Measurements from ENCODE around the gene TBX5.

Gene TBX5

DNA sequence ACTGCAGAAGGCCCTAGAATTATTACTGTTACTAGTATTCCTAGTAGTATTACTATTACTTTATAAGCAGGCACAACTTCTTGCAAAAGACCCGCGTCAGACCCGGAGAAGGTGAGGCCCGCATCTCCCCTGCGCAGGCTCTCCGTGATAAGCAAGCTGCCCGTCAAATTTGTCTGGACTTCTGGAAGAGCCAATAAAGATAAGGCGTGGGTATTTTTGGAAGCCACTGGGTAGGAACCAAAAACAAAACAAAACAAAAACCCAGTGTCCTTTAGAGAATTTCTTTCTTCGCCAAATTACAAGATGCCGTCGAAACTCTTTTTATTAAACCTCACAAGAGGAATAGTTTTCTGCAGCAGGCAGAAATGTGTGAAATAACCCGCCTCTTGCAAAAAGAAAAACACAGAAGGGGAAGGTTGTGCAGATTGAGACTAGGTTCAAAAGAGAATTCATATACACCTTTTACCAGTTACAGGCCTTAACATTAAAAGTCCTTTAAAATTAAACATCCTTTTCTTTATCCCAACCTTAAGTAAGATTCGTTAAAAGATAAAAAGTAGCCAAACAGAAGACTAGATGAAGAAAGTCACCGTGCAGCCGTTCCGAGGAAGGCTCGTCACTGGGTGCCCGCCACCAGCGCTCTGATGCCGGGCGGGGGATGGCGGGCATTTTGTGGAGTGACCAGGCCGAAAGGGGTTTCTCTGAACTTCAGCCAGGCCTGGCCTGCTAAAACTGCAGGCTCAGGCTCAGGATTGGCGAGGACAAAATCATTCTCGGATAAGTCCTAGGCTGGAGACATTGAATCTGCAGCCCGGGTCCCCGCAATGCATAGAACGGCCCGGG is 1.6 kb downstream of the TBX5 start:
- no peak for DNase-seq

DNA sequence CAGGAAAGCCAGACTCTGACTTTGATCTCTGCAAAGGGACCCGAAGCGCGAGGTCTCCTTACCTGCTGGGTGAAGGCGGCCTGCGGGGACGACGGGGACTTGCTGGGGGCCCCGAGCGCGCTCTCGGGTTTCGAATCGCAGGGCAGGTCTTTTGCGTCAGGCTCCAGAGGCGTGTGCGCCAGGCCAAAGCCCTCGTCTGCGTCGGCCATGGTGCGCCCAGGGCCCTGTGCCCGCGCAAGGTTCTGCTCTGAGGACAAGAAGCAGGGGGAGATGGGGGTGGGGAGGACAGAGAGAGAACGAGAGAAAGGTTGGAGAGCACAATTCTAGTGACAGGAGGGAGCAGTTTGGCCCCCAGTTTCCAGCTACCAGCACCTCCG is 2.3 kb downstream of the TBX5 start:
- DNase-seq, result no peak

DNA sequence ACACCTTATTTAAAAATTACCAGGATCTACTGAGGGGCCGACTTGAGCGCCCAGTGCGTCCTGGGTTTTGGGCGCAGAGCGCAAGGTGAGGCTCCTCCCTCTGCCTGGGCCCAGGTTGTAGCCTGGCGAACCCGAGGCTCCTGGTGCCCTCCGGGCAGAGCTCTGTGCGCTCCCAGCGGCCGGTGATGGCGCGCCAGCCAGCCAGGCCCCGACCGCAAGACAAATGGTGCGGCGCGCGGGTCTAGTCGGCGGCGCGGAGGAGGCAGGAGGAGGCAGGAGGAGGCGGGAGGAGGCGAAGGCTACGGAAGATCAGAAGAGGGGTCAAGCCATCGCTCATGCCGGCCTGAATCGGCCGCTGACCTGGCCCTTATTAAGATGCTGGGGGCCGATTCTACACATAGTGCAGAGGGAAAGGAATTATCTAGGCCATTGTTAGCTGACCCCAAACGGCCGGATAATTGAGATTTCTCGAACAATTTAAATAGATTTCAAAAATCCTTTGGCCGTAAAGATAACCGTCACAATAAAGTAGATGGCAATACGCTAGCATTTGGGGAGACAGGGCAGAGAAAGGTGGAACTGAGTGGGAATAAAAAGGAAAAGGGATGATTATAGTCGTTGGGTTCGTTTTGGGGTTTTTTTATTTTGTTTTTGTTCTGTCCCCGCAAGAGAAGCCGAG is 2.8 kb downstream of the TBX5 start:
- no peak for DNase-seq

DNA sequence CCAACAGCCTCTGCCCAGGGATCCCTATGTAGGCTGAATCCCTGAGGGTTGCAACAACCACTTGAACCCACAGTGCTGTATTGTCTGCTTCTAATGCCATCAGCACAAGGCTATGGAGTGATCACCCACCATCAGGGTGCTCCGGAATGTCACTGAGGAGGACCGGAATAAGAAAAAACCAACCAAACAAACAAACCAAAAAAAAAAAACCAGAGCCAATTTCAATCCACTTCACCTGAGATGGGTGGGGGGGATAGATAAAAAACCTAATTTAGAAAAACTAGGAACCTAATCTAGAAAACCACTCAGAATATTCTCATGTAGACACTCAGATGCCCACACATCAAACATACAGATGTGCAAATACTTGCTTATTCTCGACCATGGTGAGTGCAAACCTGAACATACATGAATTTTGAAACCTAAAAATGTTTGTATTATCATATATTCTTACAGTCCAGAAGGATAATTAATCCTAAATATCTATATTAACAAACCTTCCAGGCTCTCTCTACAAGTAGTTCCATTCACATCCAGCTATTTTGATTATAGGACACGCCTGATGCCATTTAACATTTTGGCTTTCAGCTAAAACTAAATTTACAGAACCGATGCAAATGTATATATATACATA is 3.7 kb downstream of the TBX5 start:
- DNase-seq, result no peak

DNA sequence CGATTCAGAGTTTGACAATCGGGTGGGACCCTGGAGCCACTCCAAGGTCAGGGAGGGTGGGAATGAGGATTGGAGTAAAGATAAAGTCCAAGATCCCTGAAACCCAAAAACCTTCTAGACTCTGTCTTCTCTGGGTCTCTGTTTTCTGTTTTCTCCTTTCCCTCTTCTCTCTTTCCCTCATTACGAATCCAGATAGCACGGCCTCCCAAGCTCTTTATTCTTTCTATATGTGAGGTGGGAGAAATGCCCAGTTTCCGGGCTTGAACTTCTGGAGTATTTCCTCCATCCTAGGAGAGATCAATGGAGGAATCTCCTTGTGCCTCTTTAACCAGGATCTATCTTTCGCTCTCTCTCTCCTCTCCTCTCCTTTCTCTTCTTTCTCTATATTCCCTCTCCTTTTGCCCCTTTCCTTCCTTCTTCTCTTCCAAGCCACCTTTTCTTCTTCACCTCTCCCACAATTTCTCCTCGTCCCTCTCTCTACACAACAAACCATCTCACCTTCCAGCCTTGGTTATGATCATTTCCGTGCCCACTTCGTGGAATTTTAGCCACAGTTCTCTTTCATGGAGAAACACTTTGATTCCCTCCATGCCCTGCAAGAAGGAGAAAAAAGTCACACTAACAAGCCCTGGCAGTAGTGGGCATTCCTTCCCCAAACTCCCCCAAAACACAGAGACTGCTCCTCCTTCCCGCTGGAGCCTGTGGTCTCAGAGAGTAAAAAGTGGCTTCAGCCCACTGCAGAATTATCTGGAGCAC is 4.4 kb downstream of the TBX5 start:
- no peak for DNase-seq

DNA sequence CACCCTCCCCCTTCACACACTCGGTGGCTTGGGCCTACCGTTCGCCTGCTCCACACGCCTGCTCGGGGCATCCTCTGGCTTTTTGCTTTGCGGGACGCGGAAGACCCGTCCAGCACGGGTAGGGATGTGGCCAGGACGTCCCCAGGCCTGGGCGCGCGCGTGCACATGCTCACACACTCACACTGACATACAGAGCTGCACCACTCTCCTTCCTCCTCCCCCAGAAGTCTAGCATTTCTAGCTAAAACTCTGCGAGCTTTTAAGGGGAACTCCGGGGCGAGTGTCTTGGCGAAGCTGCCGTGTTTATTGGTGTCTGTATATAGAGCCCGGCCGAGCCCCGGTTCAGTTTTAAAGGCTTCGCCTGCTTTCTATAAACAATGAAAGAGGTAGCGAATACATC is 5.0 kb downstream of the TBX5 start:
- DNase-seq, result no peak

DNA sequence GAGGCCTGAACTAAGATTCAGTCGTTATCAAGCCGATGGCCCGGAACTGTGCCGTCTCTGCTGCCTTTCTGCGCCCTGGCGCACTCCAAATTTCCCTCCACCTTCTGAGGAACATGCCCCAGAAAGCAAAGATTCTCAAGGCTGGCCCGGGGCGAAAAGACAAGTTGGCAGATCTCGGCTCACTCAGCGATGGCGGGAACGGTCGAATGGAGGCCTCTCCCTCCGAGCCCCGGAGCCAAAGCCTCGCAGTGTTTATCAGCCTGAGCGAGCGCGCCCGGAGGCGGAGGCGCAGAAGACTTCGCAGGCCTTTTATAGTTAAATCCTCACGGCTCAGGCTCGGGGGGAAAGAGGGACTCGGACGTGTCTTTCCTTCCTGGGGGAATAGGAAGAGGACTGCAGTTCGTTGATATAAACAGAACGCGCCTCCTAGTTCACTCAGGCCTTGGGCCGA is 5.6 kb downstream of the TBX5 start:
- DNase-seq, result no peak

DNA sequence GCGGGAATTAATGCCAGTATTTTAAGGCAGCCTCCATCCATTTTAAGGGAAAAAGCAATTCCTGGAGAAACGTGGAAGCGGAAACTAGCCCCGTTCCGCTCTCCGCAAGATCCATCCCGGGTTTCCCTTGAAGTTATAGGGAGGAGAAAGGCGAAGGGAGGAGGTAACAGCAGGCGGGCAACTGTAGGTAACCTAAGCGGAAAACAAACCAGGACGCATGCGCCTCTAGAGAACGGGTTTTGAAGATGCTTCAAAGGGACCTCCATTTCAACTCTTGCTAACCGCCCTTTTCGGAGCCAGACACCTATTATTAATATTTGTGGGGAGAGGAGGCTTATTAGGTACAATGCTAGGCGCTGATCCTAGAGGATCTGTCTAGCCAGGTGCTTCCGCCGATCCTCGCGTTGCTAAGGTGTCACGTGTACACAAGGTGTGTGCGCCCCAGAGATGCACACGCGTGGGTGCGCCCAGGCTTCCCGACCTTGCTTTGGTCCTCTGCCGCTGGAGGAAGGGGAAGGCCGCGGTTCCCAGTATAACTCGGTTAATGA is 6.2 kb downstream of the TBX5 start:
- DNase-seq, result no peak

DNA sequence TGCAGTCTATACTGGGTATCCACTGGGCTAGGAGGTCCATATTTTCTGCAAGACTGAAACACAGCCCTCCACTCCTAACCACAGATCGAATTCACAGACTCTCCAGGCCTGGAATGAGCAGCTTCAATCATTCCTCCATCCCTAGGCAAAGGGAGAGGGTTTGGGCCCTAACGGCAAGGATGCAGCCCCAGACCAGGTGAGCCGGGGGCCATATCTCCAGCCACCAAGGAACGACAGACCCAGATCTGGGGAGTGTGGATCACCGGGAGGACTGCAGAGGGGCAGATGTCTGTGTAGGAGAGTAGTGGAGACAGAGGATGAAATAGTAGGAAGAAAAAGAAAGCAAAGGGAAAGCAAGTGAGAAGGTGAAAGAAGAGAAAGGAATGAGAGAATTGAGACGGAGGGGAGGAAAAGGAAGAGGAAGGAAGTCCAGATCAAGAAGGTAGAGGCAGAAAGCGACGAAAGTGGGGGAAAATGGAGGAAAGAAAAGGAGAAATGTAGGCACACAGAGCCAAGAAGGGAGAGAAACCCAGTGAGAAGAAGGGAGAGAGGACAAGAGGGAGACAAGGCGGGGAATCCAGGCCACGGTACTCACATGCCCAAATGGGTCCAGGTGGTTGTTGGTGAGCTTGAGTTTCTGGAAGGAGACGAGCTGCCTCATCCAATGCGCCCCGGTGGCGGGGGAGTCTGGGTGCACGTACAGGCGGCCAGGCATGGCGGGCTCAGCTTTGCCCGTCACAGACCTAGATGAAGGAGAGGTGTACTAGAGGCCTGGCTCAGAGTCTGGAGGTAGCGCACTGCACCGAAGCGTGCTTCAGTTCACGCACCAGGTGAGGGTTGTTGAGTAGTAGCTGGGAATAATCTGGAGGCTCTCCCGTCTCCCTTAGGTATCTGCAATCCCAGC is 7.7 kb downstream of the TBX5 start:
- no peak for DNase-seq

DNA sequence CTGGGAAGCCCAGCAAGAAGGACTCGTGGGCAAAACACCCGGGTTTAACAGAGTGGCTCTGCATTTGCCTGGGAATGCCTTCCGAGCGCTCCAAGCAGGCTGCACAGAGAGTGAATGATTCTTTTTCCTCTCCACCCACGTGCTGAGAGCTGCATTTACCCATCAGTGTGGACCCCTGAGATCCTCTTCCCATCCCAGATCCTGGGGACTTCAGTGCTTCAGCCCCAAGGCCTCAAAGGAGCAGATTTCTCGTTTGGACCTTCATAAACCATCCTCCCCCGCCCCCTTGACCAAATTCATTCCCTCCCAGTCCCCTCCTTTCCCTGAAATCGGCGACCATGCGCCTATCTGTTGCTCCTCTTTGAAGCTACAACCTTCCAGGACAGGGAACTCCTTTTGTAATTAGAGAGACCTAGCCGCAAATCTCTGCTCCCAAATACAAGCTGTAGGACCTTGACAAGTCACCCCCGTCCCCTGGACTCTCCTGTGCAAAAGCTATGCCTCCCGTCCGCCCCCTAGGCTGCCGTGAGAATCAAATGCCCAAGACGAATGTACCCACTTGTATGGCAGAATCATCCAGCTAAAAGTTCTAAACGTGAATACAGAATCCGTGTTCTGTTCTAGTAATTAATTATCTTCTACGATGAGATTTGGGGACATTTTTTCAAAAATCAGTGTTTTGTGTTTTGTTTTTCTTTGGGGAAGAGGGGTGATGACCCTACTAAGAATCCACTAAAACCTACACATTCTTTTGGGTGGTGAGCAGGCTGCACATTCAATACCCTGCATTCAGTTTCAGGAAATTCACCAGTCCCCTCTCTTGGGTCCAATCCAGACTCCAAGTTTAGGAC is 8.8 kb downstream of the TBX5 start:
- no peak for DNase-seq

DNA sequence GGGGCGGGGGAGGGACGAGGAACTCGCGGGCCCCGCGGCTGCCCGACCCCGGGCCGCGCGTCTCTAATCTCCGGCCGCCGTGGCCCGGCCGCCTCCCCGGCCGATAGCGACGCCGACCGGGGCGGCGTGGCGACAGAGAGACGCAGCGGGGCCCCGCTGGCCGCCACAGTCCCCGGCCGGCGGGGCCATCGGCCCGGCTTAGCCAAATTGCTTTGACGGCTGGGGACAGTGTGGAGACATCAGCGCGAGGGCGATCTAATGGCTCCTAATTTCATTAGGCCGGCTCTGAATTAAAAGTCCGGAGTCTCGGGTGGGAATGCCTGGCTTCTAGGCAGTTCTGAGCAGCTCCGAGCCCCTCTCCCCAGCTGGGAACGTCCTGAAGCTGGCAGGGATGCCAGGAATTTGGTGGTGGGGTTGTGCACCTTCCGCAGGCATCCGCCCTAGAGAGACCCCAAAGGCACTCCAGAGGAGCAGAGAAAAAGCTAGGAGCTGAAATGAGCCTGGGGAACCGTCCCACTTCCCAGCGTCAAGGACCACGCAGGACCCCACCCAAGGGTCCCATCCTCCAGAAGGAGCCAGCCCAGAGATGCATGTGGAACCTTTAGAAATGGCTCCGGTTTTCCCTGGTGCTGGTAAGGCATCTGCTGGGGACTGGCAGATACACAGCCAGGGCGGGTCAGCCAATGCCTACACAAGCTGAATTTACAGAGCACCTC is 9.6 kb downstream of the TBX5 start:
- DNase-seq, result no peak

DNA sequence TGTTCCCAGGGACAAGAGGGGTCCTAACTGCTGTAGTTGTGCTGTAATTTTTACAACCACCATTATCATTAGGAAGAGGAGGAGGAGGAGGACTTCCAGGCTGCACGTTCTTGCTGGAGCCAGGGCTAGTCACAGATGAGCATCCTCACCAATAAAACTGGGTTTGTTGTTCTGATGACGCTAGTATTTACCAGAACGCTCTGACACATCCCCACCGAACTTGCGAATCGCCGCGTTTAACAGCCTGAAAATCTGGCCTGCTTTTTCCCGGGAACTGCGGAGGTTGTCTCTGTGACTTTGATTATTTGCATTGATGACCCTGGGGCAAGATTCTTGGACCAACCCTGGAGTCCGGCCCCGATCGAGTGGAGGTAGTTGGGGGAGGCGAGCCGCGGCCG is 10.2 kb downstream of the TBX5 start:
- no peak for DNase-seq

DNA sequence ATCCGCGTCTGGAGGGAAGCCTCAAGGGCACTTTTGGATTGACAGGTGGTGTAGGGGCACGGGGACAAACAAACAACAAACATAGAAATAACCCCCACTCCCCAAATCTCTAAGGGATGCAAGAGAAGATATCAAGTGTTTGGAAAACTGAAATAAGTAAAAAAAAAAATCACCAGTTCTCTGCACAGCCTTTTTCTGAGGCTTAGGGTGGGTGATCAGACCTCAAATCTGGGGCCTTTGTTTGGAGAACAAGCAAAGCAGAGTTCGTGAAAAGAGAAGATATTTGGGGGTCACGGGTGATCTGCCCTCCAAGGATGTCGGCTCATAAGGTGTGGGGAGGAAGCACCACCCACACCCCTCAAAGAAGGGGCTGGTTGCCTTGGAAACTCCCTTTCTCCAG is 10.7 kb downstream of the TBX5 start:
- no peak for DNase-seq

DNA sequence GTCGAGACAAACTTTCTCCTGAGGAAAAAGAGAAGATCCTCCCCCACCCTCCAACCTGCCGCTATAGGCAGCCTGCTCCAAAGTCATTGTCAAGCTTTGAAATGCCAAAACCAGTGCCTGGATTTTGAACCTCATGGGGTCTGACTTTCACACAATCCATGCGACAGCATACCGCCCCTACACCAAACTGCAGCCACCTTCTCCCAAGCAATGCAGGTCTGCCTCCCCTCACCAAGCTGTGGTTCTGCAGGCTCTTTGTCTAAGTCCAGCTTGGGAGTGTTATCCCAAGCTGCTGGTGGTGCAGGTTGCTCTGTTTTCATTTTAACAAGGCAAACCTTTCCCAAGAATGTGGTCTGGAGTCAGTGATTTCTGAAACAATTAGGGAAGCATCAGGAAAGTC is 12.4 kb downstream of the TBX5 start:
- DNase-seq, result no peak

DNA sequence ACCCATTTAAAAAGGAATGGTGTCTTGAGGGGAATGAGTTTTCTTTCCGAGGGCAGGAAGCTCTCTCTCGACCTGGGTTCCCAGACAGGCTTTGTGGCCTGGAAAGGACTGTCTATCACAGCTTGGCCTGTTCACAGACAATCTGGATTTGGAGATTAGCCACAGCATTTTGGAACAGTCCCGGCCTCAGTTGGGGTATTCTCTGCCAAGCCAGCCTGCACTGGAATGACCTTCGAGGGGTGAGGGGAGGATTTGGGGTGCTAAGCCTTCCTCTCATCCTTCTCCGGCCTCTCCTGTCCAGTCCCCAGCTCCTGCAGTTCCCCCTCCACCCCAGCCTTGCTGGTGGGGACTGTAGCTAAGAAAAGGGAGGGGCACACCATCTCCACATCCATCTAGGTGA is 13.0 kb downstream of the TBX5 start:
- no peak for DNase-seq

DNA sequence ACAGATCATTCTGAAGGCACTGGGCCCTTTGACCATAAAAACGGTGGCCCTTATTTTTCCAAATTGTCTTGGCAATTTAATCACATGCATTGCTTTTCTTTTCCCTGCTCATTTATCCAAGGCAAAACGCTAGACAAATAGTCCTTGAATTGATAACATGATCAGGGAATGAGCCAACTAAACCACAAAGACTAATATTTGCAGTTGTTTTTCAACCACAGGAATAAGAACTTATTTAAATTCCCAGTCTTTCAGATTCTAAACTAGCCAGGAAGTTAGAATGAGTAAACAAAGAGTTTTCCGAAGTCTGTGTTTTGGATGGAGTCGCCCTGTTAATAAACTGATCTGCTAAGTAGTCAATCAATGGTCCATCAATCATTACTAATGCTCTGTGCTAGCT is 14.9 kb downstream of the TBX5 start:
- DNase-seq, result no peak

DNA sequence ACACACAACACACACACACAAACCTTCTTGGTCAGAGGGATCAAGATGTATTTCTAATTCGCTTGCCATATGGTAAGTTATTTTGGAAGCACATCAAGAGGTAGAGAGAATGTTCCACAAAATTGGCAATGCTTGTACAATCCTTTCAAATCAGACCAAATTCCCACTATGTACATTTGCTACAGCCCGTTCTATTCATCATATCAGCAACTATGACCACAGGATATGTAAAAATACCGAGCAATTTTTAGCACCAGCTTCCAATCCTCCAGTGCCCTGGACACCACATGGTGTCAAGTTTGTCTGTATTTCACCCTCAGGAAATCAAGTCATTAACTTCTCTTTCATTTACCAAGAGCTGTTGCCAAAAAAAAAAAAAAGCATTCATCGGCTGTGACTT is 21.2 kb downstream of the TBX5 start:
- no peak for DNase-seq

DNA sequence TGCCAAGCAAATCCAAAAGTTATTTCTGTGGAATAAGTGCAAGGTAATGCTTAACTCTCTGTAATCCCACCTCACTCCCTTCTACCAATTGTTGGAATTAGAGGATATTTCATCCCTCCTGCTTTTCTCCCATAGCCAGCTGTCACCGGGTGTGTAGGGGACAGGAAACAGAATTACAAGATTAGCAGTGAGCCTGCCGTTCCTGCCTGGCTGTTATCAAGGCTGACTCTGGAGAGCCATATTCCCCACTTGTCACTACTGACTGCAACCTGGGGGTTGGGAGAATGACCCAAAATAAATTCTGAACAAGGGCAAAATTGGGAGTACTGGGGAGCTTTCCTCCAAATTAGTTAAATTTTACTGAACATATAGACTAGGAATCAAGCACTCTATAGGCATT is 24.8 kb downstream of the TBX5 start:
- DNase-seq, result no peak

DNA sequence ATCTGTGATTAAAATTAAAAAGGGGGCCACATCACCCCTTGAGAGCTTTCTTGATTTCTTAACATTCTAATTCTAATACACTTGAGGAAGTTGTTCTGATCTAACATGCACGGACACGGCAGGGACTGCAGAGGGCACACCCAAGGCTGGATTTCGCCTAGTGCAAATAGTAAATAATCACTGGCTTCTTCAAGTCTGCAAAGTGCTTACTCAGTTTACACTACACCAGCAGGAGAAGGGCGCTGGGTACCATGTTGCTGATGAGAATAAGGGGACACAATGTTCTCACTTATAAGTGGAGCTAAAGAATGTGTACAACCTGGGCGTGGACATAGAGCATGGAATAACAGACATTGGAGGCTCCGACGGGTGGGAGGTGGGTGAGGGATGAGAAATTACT is 34.2 kb downstream of the TBX5 start:
- DNase-seq, result no peak

DNA sequence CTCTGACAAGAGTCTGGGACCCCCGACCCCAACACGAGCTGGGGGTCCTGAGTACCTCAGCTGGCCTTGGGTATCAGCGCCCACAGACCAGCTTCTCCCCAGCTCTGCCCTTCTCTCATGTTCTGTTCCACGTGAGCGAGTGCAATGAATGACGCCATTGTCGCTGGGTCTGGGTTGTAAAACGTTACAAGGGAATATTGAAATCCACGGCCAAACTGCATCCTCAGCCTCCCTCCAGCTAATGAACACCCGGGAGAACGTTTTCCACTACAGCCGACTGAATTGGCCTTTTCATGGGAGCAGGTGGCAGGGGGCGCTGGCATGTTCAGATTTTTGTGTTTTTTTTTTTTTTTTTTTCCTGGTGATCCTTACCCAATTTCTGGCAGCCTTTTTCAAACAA is 34.7 kb downstream of the TBX5 start:
- DNase-seq, result no peak
